GM19238 (cell line): Measurements from ENCODE around the gene LMBR1.
"Not testable (repeated sequence)": the region's sequence is repeated elsewhere in the genome, so short reads cannot be mapped to it uniquely, and the experiment has no call there.

Source experiments
- DNase-seq: peaks from one replicate; pipeline ENCODE4 v3.0.0; 2011; ENCODE audit warnings: low spot score; ENCODE audit not compliant: insufficient read length

The LMBR1 gene

DNA sequence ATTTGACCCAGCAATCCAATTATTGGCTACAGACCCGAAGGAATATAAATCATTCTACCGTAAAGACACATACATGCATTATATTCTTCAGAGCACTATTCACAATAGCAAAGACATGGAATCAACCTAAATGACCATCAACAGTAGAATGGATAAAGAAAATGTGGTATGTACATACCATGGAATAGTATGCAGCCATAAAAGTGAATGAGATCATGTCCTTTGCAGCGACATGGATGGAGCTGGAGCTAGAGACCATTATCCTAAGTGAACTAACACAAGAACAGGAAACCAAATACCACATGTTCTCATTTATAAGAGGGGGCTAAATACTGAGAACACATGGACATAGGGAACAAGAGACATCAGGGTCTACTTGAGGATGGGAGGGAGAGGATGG, 44.0 kb downstream of the LMBR1 start:
- no peak for DNase-seq

DNA sequence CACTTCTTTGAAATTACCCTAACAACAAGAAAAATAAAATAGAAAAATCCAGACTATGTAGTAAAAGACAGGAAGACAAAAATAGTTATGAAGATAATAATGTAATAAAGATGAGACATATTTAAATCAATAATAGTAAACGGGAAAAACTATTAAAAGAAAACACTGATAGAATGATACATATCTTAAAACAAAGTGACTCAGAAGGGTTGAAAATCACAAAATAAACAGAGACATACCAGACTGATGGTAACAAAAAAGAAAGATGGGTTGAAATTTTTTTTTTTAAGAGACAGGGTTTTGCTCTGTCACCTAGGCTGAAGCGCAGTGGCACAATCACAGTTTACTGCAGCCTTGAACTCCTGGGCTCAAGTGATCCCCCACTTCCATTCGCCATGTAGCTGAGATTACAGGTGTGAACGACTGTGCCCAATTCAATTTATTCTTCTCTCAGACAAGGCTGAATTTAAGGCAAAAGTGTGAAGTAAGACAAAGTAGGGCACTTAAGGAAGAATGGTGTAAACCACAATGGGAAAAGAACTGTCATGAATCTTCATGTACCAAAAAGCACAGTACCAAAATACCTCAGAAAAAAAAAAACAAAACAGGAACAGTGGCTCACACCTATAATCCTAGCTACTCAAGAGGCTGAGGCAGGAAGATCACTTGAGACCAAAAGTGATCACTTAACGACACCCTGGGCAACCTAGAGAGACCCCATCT, 47.4 kb downstream of the LMBR1 start:
- no peak for DNase-seq

DNA sequence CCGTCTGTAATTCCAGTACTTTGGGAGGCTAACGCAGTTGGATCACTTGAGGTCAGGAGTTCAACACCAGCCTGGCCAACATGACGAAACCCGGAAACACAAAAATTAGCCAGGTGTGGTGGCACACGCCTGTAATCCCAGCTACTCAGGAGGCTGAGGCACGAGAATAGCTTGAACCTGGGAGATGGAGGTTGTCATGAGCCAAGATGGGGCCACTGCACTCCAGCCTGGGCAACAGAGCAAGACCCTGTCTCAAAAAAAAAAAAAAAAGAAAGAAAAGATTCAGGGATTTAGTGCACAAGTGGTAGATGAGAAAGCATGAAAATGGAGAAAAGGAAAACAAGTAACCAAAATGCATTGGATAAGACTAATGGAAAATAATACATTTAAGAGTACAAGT, 49.4 kb downstream of the LMBR1 start:
- not testable (repeated sequence) for DNase-seq

DNA sequence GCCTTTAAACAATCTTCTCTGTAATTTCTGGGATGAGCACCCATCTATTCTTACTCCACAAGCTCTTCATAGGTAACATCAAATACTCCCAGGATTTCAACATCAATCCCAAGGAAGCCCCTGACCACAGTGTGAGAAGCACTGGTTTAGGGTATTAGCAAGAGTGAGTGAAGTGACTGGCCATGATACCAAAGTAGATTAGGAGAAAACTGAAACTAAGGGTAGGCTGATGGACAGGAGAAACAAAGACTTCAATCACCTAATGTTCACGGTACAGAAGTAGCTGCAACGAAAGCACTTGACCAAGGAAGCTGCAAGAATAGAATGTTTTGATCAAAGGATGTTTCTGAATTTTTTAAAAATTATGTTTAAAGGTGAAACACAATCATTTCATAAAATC, 49.8 kb downstream of the LMBR1 start:
- no peak for DNase-seq

DNA sequence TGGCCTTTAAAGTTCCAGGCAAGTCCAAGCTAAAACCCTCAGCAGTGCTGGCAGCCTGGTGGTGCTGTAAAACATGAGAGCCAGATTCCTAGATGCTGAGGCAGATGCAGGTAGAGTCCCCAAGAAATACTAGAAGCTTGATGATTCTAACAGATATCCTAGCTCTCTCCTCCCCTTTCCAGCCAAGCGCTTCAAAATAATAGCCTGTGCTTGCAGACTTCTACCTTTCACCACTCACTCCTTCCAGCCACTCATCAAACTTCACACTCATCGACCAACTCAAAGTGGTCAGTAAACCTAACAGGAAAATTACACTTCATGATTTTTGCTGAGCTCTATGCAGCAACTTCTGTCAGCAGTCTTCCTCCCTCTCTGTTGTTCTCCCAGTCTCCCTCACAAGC, 50.2 kb downstream of the LMBR1 start:
- no peak for DNase-seq

DNA sequence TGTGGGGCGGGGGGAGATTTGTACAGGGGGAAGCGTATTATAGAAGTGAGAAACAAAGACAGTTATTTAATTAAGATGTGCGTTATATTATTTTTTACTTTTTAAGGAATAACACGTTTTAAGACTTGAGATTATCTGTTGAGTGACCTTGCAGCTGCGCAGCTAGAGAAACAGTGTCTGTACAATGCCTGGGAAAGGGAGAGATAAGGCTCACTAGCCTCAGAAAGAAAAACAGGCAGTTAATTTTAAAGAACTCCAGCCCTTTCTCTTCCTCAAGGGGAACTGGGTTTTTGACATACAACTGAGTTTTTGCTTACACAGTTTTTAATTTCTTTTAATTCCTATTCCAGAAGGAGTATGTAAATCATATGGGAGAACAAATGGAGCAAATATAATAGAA, 50.7 kb downstream of the LMBR1 start:
- DNase-seq = no peak

DNA sequence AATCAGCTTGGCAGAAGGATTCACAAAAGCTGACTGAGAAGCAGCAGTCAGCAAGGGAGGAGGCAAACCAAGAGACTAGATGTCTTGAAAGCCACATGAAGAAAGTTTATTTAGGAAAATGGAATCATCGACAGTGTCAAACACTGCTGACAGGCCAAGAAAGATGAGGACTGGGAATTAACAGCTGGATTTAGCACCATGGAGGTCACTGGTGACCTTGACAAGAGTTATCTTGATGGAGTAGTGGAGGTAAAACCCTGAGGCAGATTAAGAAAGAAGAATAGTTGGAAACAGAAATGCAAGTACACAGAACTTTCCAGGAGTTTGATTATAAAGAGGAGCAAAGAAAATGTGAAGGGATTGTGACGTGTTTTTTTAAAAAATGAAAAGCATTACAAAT, 51.5 kb downstream of the LMBR1 start:
- no peak for DNase-seq

DNA sequence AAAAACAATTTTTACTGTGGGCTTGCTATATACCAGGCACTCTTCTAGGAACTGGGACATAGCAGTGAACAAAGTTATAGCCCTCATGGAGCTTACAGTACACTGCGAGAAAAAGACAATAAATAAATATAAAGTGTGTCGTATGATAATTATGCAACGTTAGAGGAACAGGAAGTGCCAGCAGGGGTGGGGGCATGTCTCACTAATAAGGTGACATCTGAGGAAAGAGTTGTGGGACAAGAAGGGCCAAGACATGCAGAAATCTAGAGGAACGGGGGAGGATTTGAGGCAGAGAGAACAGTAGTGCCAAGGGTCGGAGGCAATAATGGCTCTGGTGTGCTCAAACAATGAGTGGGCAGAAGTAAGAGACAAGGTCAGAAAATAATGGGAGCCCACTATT, 52.8 kb downstream of the LMBR1 start:
- DNase-seq = no peak

DNA sequence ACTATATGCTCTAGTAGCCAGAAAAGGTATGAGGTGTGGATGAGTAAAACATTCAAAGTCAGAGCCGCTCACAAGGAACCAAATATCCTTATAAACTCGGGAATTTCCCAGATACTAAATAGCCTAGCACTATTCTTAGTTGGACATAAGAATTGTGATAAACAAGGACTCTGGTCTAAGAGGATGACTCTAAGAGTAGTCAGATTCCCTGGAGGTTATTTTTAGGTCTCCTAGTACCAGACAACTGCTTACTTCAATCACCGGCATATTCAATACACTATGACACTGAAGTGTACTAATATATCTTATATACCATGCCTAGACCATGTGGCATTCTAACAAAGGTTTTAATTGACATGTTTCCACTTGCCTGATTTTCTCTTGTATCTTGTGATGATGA, 56.5 kb downstream of the LMBR1 start:
- DNase-seq = no peak

DNA sequence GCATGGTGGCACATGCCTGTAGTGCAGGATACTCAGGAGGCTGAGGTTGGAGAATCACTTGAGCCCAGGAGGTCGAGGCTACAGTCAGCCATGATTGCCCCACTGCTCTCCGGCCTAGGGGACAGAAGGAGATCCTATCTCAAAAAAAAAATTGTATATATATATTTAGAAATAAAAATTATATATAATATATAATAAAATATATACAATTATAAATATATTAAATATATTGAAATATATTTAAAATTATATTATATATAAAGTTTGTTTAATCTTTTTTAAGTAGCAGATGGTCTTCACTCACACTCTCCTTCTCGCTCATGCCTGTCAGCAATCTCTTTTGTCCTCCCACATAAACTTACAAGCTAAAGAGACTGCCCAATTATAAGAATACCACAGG, 58.5 kb downstream of the LMBR1 start:
- DNase-seq = no peak

DNA sequence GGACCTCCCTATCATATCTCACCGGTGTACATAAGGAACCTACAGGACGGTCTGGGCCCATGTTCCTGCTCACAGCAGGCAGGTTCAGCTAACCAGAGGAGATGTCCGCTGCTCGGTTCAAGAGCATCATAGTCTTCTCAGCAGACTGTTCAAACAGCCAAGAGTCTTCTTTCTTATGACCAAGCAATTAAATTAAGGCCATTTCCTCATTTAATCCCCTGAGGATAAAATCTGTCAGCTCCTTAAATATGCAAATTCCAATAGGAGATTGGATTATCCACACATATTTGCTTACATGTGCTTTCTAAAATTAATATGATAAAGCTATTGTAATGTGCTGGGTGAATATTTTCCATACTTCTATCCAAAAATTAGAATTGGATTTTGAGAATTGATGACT, 59.7 kb downstream of the LMBR1 start:
- no peak for DNase-seq

DNA sequence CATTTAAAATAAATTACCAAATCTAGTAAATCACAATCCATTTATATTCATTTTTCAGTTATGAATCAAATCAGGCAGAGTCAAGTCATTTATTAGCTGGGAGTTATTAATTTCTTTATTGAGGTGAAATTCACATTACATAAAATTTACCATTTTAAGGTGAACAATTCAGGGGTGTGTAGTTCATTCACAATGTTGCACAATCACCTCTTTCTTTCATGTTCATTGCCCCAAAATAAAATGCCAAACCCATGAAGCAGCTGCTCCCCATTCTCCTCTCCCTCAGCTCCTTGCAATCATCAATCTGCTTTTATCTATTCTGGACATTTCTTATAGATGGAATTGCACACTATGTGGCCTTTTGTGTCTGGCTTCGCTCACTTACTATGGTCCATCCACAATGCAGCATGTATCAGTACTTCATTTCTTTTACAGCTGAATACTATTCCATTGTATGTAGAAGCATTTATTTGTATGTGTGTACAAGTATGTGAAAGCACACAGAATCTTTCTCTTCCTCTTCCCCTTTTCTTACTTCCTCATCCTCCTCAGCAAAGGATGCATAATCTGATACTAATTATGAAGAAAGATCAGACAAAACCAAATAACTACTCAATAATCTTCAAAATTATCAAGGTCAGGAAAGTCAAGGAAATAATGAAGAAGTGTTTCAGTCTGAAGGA, 60.6 kb downstream of the LMBR1 start:
- DNase-seq = no peak

DNA sequence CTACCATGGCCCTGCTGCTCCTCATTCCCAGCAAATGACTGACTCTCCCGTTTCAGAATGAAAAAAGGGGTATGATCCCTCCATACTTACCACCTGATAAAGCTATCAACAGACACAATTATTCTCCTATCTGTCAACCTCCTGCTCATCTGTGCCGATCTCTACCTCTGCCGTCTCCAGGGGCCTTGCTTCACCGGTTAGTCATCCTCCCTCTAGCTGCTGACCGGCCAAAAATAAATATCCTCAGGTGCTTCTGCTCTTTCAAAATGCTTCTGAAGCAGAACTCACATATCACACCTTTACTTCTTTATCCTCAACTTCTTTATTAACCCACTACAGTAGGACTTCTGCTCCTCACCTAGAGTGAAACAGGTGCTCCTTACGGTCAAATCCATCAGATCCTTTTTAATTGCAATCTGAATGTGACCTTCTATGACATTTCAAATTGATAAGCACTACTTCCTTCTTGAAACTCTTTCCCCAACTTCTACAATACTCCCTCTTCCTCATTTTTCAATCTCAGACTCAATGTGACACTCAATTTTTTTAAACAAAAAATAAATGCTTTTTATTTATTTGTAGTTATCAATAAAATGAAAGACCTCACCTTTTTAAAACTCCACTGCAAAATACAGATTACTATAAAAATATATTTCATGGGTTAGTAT, 63.2 kb downstream of the LMBR1 start:
- no peak for DNase-seq

DNA sequence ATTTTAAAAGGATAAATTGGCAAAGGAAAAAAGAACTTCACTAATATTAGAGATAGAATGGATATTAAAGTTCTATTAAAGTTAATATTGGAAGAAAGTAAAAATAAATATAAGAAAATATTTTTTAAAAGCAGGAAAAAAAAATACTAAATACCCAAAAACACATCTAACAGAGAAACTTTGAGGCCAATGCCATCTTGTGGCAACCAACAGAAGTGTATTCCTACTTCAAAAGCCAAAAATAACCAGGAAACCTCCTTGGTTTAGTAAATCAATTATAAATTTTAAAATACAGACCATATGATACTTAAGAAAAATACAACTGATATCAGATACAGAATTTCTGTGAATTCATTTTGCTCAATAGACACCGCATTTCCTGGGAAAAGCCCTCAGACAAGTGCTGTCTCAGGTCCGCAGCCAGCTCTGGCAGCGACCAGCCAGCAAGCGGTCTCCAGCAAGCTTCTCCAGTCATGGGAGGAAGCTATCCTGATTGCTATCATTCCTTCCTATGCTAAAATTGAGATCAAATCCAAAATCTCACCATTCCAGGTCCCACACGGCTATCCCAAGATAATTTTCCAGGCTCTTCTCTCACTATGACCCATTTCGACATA, 65.3 kb downstream of the LMBR1 start:
- DNase-seq = no peak

DNA sequence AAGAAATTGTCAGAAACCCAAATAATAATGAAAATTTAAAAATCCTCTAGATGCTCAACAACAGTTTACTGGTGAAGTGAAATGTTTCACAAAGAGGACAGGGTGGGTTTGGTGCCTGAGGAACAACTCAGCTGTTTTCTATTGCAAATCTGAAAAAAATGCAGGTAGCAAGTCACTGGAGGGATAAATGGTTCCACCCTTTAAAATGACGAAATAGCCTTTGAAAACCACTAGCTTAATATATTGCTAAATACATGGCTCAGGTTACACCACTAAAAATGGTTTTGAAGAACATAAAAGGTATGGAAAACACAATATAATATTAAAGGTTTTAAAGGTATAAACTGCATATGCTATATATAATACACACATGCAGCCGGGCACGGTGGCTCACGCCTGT, 69.5 kb downstream of the LMBR1 start:
- DNase-seq = no peak

DNA sequence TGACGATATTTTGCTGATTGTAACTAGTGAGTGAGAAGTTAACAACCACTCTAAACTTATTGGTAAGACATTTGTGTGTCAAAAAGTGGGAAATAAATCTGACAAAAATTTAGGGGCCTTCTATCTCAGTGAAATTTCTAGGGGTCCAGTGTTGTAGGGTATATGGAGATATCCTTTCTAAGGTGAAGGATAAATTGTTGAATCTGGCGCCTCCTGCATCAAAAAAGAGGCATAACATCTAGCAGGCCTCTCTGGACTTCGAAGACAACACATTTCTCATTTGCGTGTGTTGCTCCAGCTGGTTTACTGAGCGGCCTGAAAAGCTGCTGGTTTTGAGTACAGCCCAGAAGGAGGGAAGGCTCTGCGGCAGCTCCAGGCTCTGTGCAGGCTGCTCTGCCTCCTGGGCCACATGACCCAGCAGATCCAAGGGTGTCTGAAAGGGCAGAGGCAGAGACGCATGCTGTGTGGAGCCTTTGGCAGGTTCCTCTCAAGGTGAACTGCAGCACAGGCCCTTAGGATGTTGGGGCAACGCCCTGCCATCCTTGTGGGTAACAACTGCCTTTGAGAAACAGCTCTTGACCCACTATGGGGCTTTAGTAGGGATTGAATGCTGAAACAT, 72.4 kb downstream of the LMBR1 start:
- DNase-seq = no peak

DNA sequence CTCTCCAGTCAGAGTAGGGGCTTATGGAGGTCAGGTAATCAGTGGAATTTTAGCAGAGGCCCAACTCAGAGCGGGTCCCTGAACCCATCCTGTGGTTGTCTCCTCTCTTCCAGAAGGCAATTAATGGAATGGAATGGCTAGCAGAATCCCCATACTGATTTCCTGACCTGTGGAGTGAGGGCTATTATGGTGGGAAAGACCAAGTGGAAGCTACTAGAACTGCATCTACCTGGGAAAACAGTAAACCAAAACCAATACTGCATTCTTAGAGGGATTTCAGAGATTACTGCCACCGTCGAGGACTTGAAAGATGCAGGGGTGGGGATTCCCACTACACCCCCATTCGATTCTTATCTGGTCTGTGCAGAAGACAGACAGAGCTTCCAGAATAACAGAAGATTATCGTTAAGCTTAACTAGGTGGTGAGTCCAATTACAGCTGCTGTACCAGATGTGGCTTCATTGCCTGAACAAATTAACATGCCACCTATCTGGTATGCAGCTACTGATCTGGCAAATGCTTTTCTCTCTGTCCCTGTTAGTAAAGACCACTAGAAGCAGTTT, 73.2 kb downstream of the LMBR1 start:
- no peak for DNase-seq

DNA sequence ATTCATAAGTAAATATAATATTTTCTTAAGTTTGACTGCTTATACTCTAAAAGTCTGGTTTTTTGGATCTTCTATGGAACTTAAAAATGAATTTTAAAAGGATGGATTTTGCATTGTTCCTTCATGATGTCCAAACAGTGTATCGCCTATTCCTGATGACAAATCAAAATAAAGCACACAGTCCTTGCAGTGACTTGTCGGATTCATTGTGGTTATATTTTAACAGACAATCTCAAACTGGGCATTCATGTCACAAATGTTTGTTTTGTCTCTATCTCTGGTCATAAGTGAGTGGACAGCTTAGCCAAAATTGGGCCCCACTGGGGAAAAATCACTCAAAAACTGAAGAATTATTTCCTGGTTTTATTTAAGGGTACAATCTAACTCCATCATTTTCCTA, 74.8 kb downstream of the LMBR1 start:
- DNase-seq = no peak

DNA sequence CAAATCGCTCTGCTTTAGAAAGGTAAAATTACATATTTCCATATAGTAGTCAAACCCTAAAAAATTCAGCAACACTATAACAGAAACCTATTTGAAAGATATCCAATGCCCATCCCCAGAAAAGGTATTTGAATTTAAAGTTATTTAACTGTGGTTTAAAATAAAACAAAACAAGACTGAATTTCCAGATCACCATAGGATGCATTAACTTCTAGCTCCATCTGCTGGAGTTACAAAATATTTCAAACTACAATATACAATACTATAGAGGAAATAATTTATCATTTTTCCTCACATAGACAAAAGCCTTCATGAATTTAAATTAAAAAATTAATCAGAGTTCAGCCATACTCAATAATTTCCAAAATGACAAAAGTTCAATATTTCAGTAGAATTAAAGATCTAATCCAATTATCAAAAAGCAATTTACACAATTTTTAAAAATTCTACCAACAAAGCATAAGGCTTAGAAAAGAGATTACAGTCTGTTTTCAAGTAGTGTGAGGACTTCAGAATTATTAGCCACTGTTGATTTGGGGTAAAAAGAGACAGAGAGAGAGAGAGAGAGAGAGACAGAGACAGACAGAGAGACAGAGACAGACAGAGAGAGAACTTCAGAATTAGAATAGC, 75.9 kb downstream of the LMBR1 start:
- no peak for DNase-seq

DNA sequence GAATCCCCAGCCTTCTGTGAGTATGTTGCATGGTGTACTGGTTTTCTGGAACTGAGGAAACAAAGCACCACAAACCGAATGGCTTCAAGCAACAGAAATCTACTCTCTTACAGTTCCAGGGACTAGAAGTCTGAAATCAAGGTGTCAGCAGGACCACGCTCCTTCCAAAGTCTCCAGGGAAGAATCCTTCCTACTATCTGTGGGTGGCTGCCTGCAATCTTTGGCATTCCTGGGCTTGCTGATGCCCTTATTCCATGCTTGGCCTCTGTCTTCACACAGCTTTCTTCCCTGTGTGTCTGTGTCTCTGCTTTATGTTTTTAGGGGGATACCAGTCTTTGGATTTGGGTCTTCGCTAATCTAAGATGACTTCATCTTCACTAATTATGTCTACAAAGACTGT, 81.3 kb downstream of the LMBR1 start:
- no peak for DNase-seq

DNA sequence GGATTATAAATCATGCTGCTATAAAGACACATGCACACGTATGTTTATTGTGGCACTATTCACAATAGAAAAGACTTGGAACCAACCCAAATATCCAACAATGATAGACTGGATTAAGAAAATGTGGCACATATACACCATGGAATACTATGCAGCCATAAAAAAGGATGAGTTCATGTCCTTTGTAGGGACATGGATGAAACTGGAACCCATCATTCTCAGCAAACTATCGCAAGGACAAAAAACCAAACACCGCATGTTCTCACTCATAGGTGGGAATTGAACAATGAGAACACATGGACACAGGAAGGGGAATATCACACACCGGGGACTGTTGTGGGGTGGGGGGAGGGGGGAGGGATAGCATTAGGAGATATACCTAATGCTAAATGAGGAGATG, 89.3 kb downstream of the LMBR1 start:
- DNase-seq = not testable (repeated sequence)
